Adrenal gland (tissue), 12 donors: ENCODE data around the gene INO80D. TPM values are rescaled to one million over a fixed set of nuclear protein-coding genes. Genes with fewer than 3 reads are reported as not detected.

Source experiments
- DNase-seq, 7 donors: peaks; one replicate each; pipeline ENCODE4 v3.0.0-alpha.2; 2019 to 2020
- H3K27ac ChIP-seq, 5 donors: fragments of 200-600 bp; sonication (generic) in 4 of 5; 1 replicate in 3 of 5; 2 replicates in 2 of 5; pipeline versions ENCODE4 v1.5.1 to v1.8.0; 2016 to 2020; ENCODE audit warnings: mild to moderate bottlenecking in 1 of 5
- H3K27me3 ChIP-seq: fragments of 200-600 bp; 2 replicates; pipeline ENCODE4 v1.8.0; 2021
- H3K36me3 ChIP-seq, 2 donors: fragments of 200-600 bp; replicated peaks in 1 of 2; 1 replicate in 1 of 2; 2 replicates in 1 of 2; pipeline versions ENCODE4 v1.5.1 to v1.8.0; 2018 to 2022
- H3K4me1 ChIP-seq, 2 donors: fragments of 200-600 bp; replicated peaks in 1 of 2; 1 replicate in 1 of 2; 2 replicates in 1 of 2; pipeline versions ENCODE4 v1.5.1 to v1.8.0; 2018 to 2021
- H3K4me3 ChIP-seq, 4 donors: fragments of 200-600 bp; sonication (generic) in 3 of 4; one replicate each; pipeline ENCODE4 v1.5.1; 2016 to 2018
- H3K9me3 ChIP-seq, 3 donors: fragments of 200-600 bp; sonication (generic) in 1 of 3; replicated peaks in 1 of 3; 1 replicate in 2 of 3; 2 replicates in 1 of 3; pipeline versions ENCODE4 v1.5.1 to v1.8.0; 2016 to 2021
- CTCF ChIP-seq, 6 experiments: fragments of 450-650 bp in 4 of 6; fragments of 200-600 bp in 2 of 6; sonication (generic) in 1 of 6; IDR thresholded peaks; 1 replicate in 5 of 6; 2 replicates in 1 of 6; pipeline versions ENCODE4 v1.5.1 to v1.8.0; 2016 to 2021; ENCODE audit warnings: antibody characterized with exemption in 6 of 6, mild to moderate bottlenecking in 2 of 6, moderate library complexity in 1 of 6
- POLR2A ChIP-seq, 2 donors: fragments of 450-650 bp; IDR thresholded peaks; one replicate each; pipeline ENCODE4 v1.6.1; 2017; ENCODE audit warnings: antibody characterized with exemption in 2 of 2, mild to moderate bottlenecking in 2 of 2, moderate library complexity in 1 of 2
- WGBS, 4 donors: extraction: QIAGEN DNeasy Blood & Tissue Kit in 2 of 4; methylation state at CpG; one replicate each; pipeline versions ENCODE4 v1.1.5 to v1.1.7; 2013 to 2017; 5-methylcytosine and 5-hydroxymethylcytosine counted together
- intact Hi-C, 2 donors: fragments of 100-400 bp; cut with DNase I; formaldehyde crosslinking; loops; one replicate each; pipeline versions ENCODE4 v1.14.1 to v1.15.0; 2022 to 2023
- polyA plus RNA-seq, 3 donors: library from polyadenylated mRNA; stranded (reverse); fragments of 200-250 nt in 2 of 3; fragments of 350-450 nt in 1 of 3; fragmentation: Illumina TruSeq in 1 of 3; extraction: RNeasy Lipid Tissue Mini Kit (QIAGEN cat#74804) in 1 of 3; gene quantifications; one replicate each; pipeline ENCODE4 v1.2.3, GENCODE V29; 2013 to 2014
- total RNA-seq, 9 donors: library from RNA; depleted of rRNA in 4 of 9; stranded (reverse); fragments of >200 nt in 4 of 9; fragments of 120-200 nt in 1 of 9; fragmentation: NEBNext Ultra II Directional in 1 of 9; extraction: Animal tissue kit (Norgen Biotek cat#: 25700) in 1 of 9; gene quantifications; one replicate each; pipeline versions ENCODE4 v1.1.0 to v1.2.4, GENCODE V29; 2013 to 2023
- donor health status: healthy with polysubstance abuse.
- donor health status: Bipolar disorder and iron deficiency.
- donor health status: DM: yes; HTN: yes; CAD: no.
- donor health status: DM: no; HTN: no; CAD: no.
- donor health status: DM: no; HTN: no; CAD: no.
- donor health status: DM: yes; HTN: yes; CAD: no.

INO80D gene
- total and polyA plus RNA-seq, 12 donors = 2.7 to 24.6 (median 14.1) TPM

- DNase-seq = no peak
- 80 to 92% (median 87%) methylated on average over 1 of the region's 1 CpG for WGBS, 4 donors
- Histone ChIP-seq H3K4me3 (no peak overlapping the region), H3K36me3 (peaks cover 0 to 26% of the 10 kb centered on the region in 2 donors), H3K4me1 (no peaks in the 10 kb centered on the region), H3K27ac (no peak overlapping the region), H3K27me3 (no peaks in the 10 kb centered on the region), H3K9me3 (no peaks in the 10 kb centered on the region)
- TF ChIP-seq POLR2A (IDR thresholded peaks at IDR 0.05) (no peak), CTCF (IDR thresholded peaks at IDR 0.05) (no peak)
- intact Hi-C loops = no loop called here
These were observed 85.2 kb downstream of the INO80D start for GRCh38 chr2:206000776-206001175.

- 86 to 91% (median 89%) methylated on average over 2 of the region's 2 CpGs for WGBS, 4 donors
- intact Hi-C loops = no loop called here
- TF ChIP-seq CTCF (IDR thresholded peaks at IDR 0.05) = no peak
- TF ChIP-seq POLR2A (IDR thresholded peaks at IDR 0.05) = no peak
- H3K36me3 ChIP-seq = peaks cover 0 to 7% of the 10 kb centered on the region in 2 donors
- H3K4me3 ChIP-seq = no peak overlapping the region
- no peaks in the 10 kb centered on the region for H3K4me1 ChIP-seq
- DNase-seq = no peak
- H3K27me3 ChIP-seq = no peaks in the 10 kb centered on the region
- H3K9me3 ChIP-seq = no peaks in the 10 kb centered on the region
- no peak overlapping the region for H3K27ac ChIP-seq
These were observed 87.4 kb downstream of the INO80D start for GRCh38 chr2:205998583-205998982.

- intact Hi-C loops = no loop called here
- Histone ChIP-seq H3K4me3 (no peak overlapping the region), H3K9me3 (no peaks in the 10 kb centered on the region), H3K27ac (no peak overlapping the region), H3K36me3 (peaks cover 0 to 4% of the 10 kb centered on the region in 2 donors), H3K4me1 (no peaks in the 10 kb centered on the region), H3K27me3 (no peaks in the 10 kb centered on the region)
- no peak for TF ChIP-seq POLR2A (IDR thresholded peaks at IDR 0.05)
- TF ChIP-seq CTCF (IDR thresholded peaks at IDR 0.05) = no peak
- no peak for DNase-seq
These were observed 89.8 kb downstream of the INO80D start for GRCh38 chr2:205996161-205996560.

- no peak overlapping the region for H3K4me3 ChIP-seq
- no peaks in the 10 kb centered on the region for H3K9me3 ChIP-seq
- TF ChIP-seq CTCF (IDR thresholded peaks at IDR 0.05) = no peak
- TF ChIP-seq POLR2A (IDR thresholded peaks at IDR 0.05) = no peak
- WGBS, 4 donors = 91 to 100% (median 95%) methylated on average over 1 of the region's 1 CpG
- DNase-seq = no peak
- H3K4me1 ChIP-seq = no peaks in the 10 kb centered on the region
- intact Hi-C loops = no loop called here
- no peaks in the 10 kb centered on the region for H3K27me3 ChIP-seq
- H3K36me3 ChIP-seq = peaks cover 0 to 4% of the 10 kb centered on the region in 2 donors
- no peak overlapping the region for H3K27ac ChIP-seq
These were observed 90.7 kb downstream of the INO80D start for GRCh38 chr2:205995260-205995659.
